OCI-LY7 (cell line): ENCODE results near the gene TMPRSS9.

Experiments used
- CTCF ChIP-seq: fragments of 200-600 bp; sonication (generic); conservative IDR thresholded peaks from 2 replicates; pipeline ENCODE4 v1.5.1; 2014; ENCODE audit warnings: mild to moderate bottlenecking, antibody characterized with exemption, low read length, moderate library complexity, mixed read lengths
- EZH2phosphoT487 ChIP-seq: fragments of 200-600 bp; sonication (generic); IDR thresholded peaks from 2 replicates; pipeline ENCODE4 v1.6.1; 2018; ENCODE audit warnings: low read depth, borderline replicate concordance, mild to moderate bottlenecking, mixed run types, antibody characterized with exemption, low read length, moderate library complexity, mixed read lengths

DNA sequence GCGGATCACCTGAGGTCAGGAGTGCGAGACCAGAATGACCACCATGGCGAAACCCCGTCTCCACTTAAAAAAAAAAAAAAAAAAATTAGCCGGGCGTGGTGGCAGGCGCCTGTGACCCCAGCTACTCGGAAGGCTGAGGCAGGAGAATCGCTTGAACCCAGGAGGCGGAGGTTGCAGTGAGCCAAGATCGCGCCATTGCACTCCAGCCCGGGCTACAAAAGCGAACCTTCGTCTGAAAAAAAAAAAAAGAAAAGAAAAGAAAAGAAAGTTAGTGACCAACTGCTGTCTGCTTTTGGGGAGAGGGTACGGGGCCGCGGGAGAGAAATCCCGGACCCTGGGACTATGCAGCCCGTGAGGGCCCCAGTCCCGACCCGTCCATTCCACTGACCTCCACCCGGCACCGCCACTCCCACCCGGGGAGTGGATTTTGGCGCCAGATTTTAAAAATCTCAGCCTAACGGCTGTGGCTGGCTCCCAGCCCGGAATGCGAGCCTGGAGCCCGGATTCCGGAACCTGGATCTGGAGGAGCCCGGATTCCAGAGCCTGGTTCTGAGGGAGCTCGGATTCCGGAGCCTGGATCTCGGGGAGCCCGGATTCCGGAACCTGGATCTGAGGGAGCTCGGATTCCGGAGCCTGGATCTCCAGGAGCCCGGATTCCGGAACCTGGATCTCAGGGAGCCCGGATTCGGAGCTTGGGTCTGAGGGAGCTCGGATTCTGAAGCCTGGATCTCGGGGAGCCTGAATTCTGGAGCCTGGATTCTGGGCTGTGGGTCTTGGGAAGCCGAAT, 102.8 kb downstream of the TMPRSS9 start:
- no peak for TF ChIP-seq EZH2phosphoT487
- no peak for TF ChIP-seq CTCF
